Measurements from ENCODE around the gene ADARB2.

ADARB2 gene

GRCh38 chr10:1454951-1455350 lies 282.4 kb downstream of the ADARB2 start:
- no peaks in the 10 kb centered on the region for H4K20me1 ChIP-seq (ENCODE audit: insufficient read depth)
- no peak for TF ChIP-seq CTCF (conservative IDR thresholded peaks at IDR 0.05; ENCODE audit: low read depth, low read length)
- H3K36me3 ChIP-seq (ENCODE audit: insufficient read depth) = no peaks in the 10 kb centered on the region
- H3K4me2 ChIP-seq = no peak overlapping the region
- no peak overlapping the region for H3K9ac ChIP-seq
- no peak overlapping the region for H3K27ac ChIP-seq
- no peak overlapping the region for H3K4me3 ChIP-seq (IDR thresholded peaks at IDR 0.05; ENCODE audit: insufficient read depth, low read depth, low read length)
- H3K4me1 ChIP-seq (ENCODE audit: low read depth, poor library complexity, severe bottlenecking) = no peaks in the 10 kb centered on the region
- no peaks in the 10 kb centered on the region for H3K27me3 ChIP-seq (ENCODE audit: insufficient read depth, low read depth)
- H3K79me2 ChIP-seq (ENCODE audit: insufficient read depth, low read depth) = no peaks in the 10 kb centered on the region
- no peak overlapping the region for H2AFZ ChIP-seq (ENCODE audit: low read depth)

- no peaks in the 10 kb centered on the region for H3K36me3 ChIP-seq (ENCODE audit: insufficient read depth)
- no peak overlapping the region for H3K27ac ChIP-seq
- H2AFZ ChIP-seq (ENCODE audit: low read depth) = no peak overlapping the region
- H3K4me1 ChIP-seq (ENCODE audit: low read depth, poor library complexity, severe bottlenecking) = no peaks in the 10 kb centered on the region
- no peak overlapping the region for H3K4me2 ChIP-seq
- no peak for TF ChIP-seq CTCF (conservative IDR thresholded peaks at IDR 0.05; ENCODE audit: low read depth, low read length)
- no peak overlapping the region for H3K4me3 ChIP-seq (IDR thresholded peaks at IDR 0.05; ENCODE audit: insufficient read depth, low read depth, low read length)
- H3K9ac ChIP-seq = no peak overlapping the region
- H3K27me3 ChIP-seq (ENCODE audit: insufficient read depth, low read depth) = no peaks in the 10 kb centered on the region
- H4K20me1 ChIP-seq (ENCODE audit: insufficient read depth) = no peaks in the 10 kb centered on the region
- no peaks in the 10 kb centered on the region for H3K79me2 ChIP-seq (ENCODE audit: insufficient read depth, low read depth)
Measured at GRCh38 chr10:1454428-1454827, 282.9 kb downstream of the ADARB2 start.

- no peak for TF ChIP-seq CTCF (conservative IDR thresholded peaks at IDR 0.05; ENCODE audit: low read depth, low read length)
- Histone ChIP-seq H3K4me2 (no peak overlapping the region), H3K36me3 (ENCODE audit: insufficient read depth) (no peaks in the 10 kb centered on the region), H3K9ac (no peak overlapping the region), H3K4me1 (ENCODE audit: low read depth, poor library complexity, severe bottlenecking) (no peaks in the 10 kb centered on the region), H3K4me3 (IDR thresholded peaks at IDR 0.05; ENCODE audit: insufficient read depth, low read depth, low read length) (no peak overlapping the region), H3K79me2 (ENCODE audit: insufficient read depth, low read depth) (no peaks in the 10 kb centered on the region), H3K27ac (no peak overlapping the region), H2AFZ (ENCODE audit: low read depth) (no peak overlapping the region), H4K20me1 (ENCODE audit: insufficient read depth) (no peaks in the 10 kb centered on the region), H3K27me3 (ENCODE audit: insufficient read depth, low read depth) (no peaks in the 10 kb centered on the region)
Measured at GRCh38 chr10:1452777-1453176, 284.5 kb downstream of the ADARB2 start.

- no peaks in the 10 kb centered on the region for H4K20me1 ChIP-seq (ENCODE audit: insufficient read depth)
- H3K4me3 ChIP-seq (IDR thresholded peaks at IDR 0.05; ENCODE audit: insufficient read depth, low read depth, low read length) = no peak overlapping the region
- H3K4me1 ChIP-seq (ENCODE audit: low read depth, poor library complexity, severe bottlenecking) = no peaks in the 10 kb centered on the region
- H3K4me2 ChIP-seq = no peak overlapping the region
- H2AFZ ChIP-seq (ENCODE audit: low read depth) = no peak overlapping the region
- no peak for TF ChIP-seq CTCF (conservative IDR thresholded peaks at IDR 0.05; ENCODE audit: low read depth, low read length)
- no peak overlapping the region for H3K9ac ChIP-seq
- no peak overlapping the region for H3K27ac ChIP-seq
- H3K36me3 ChIP-seq (ENCODE audit: insufficient read depth) = no peaks in the 10 kb centered on the region
- no peaks in the 10 kb centered on the region for H3K79me2 ChIP-seq (ENCODE audit: insufficient read depth, low read depth)
- no peaks in the 10 kb centered on the region for H3K27me3 ChIP-seq (ENCODE audit: insufficient read depth, low read depth)
Measured at GRCh38 chr10:1451941-1452340, 285.4 kb downstream of the ADARB2 start.
